ENCODE results near the gene TGM3.

The TGM3 gene

DNA sequence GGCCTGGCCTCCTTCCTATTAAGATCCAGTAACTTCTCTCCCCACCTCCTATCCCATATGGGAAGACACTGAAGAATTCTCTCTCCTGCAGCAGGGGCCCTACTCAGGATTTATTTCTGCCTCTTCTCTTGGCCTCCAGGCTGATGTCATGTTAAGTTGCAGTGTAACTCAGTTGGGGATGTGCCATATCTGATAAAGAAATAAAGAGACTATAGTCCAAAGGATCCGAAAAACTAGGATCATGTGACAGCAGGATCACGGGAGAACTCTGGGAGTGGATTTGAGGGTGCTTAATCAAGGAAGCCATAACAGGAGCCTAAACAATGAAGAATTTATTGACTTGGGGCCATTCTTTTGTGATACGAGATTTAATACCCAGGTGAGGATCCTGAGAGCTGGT lies 46.4 kb downstream of the TGM3 start:
- Histone ChIP-seq H3K4me3 (no peak overlapping the region), H3K27ac (no peak overlapping the region)
- TF ChIP-seq CTCF (IDR thresholded peaks at IDR 0.05): no peak
- no peak for DNase-seq (ENCODE audit: low spot score)

DNA sequence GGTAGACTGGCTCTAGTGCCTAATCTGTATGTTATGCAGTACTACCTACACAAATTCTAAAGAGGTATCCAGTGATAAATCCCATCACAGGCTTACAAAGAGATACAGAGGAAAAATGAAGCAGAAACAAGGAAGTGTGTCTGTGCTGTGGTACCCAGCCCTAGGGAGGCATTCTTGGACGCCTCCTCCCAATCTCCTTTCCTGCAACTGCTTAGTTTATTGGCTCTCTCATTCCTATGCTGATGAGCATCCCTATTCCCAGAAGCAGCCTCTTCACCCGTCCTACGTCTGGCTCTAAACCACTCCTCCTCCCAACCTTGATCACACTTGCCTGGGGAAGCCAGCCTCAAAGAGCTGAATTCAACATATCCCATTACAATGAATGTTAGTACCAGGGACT lies 50.4 kb downstream of the TGM3 start:
- TF ChIP-seq CTCF (IDR thresholded peaks at IDR 0.05): no peak
- no peak for DNase-seq (ENCODE audit: low spot score)
- H3K4me3 ChIP-seq: no peak overlapping the region
- no peak overlapping the region for H3K27ac ChIP-seq

- TF ChIP-seq CTCF (IDR thresholded peaks at IDR 0.05): no peak
- Histone ChIP-seq H3K27ac (no peak overlapping the region), H3K4me3 (no peak overlapping the region)
- no peak for DNase-seq (ENCODE audit: low spot score)
Measured at GRCh38 chr20:2348336-2348735, 52.5 kb downstream of the TGM3 start.

DNA sequence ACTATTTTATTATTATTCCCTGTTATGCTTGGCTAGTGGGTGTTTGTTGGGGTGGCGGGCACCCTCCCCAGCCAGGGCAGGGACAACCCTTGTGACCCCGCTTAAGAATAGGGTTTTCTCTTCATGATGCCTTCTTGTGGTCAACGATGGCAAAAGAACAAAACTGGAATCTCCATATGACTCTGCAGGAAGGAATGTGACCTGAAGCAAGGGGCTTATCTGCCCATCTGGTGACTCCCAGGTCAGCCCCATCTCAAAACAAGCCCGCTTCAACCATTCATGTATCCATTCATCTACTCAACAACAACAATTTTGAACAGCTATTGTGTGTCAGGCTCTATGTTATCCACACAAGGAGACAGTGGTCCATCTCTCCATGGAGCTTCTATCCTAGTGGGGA lies 54.0 kb downstream of the TGM3 start:
- DNase-seq (ENCODE audit: low spot score): no peak
- no peak for TF ChIP-seq CTCF (IDR thresholded peaks at IDR 0.05)
- H3K4me3 ChIP-seq: no peak overlapping the region
- no peak overlapping the region for H3K27ac ChIP-seq

DNA sequence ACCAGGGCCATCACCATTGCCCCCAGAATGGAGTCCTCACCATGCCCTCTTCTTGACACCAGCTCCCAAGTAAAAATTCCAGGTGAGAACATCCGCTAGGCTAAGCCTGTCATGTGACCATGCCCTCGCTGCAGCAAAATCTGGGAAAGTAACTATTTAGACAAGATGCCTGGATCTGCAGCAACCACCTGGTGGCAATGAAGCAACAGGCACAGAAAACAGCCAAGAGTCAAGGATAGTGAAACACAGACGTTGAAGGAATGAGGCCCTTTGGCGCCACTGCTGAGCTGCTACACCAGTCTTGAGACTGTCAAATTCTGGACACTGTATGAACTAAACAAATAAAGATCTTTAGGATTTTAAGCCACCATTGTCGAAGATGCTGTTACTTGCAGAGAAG lies 54.8 kb downstream of the TGM3 start:
- DNase-seq (ENCODE audit: low spot score): no peak
- Histone ChIP-seq H3K4me3 (no peak overlapping the region), H3K27ac (no peak overlapping the region)
- no peak for TF ChIP-seq CTCF (IDR thresholded peaks at IDR 0.05)

- no peak for DNase-seq (ENCODE audit: low spot score)
- Histone ChIP-seq H3K27ac (no peak overlapping the region), H3K4me3 (no peak overlapping the region)
- TF ChIP-seq CTCF (IDR thresholded peaks at IDR 0.05): no peak
Measured at GRCh38 chr20:2353231-2353630, 57.4 kb downstream of the TGM3 start.

DNA sequence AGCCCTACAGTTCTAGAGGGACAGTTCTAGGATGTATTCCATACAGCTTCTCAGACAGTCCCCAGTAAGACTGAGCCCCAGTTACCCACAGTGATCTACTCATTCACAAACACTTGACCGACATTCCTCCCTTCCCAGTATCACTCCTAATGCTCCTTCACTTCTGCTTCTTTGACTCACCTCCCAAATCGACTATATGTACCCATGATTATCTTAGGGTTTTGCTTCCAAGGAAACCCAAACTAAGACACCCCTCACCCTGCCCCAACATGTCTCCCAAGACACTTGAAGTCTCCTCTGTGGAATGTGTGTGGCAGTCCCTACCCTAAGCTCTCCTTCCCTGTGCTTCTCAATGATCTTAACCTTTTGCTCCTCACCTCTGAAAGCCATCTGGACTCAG lies 61.3 kb downstream of the TGM3 start:
- TF ChIP-seq CTCF (IDR thresholded peaks at IDR 0.05): no peak
- no peak overlapping the region for H3K4me3 ChIP-seq
- DNase-seq (ENCODE audit: low spot score): no peak
- no peak overlapping the region for H3K27ac ChIP-seq

Measured in coronary artery (tissue), 2 donors.